HEK293T (cell line): ENCODE measurements around the gene QKI.

ENCODE experiments used
- ARNT ChIP-seq: fragments of 450-650 bp; IDR thresholded peaks from 2 replicates; pipeline ENCODE4 v1.6.1; 2017; ENCODE audit warnings: mild to moderate bottlenecking
- BHLHE40 ChIP-seq: fragments of 450-650 bp; IDR thresholded peaks from 2 replicates; pipeline ENCODE4 v1.6.1; 2016; ENCODE audit warnings: mild to moderate bottlenecking, moderate library complexity, borderline replicate concordance
- FOXK2 ChIP-seq: fragments of 450-650 bp; IDR thresholded peaks from 2 replicates; pipeline ENCODE4 v1.6.1; 2016; ENCODE audit warnings: mild to moderate bottlenecking

DNA sequence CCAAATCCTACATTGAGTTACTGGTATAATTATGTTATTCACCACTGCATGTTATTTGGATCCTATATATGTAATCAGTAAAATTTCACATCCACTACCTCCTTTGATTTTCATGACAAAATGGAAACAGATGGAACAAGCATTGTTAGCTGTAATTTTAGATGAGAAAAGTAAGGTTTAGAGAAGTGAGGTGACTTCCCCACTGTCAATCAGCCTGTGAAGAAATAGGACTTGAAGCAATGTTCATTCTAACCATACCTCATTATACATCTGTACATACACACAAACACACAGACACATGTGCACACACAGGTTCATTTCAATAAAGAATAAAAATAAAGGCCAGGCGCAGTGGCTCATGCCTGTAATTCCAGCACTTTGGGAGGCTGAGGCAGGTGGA lies 23.7 kb upstream of the QKI start:
- TF ChIP-seq BHLHE40, result no peak
- TF ChIP-seq FOXK2, result no peak
- no peak for TF ChIP-seq ARNT
